DND-41 (cell line): ENCODE results near the gene TIMM8B.
A peak's percentile ranks its signal among the peaks of the same experiment; 100 is the strongest.

Source experiments
- EZH2 ChIP-seq: IDR thresholded peaks from 3 replicates; pipeline ENCODE4 v1.6.1; 2012; ENCODE audit warnings: borderline replicate concordance, low read depth, mild to moderate bottlenecking, moderate library complexity, low read length, inconsistent platforms; ENCODE audit not compliant: severe bottlenecking
- TF ChIP-seq, protein P1 (sequence below): IDR thresholded peaks from 2 replicates; pipeline ENCODE4 v1.5.1; 2012; ENCODE audit warnings: borderline replicate concordance, low read length, moderate library complexity, mild to moderate bottlenecking; ENCODE audit not compliant: poor library complexity, severe bottlenecking; ENCODE audit errors: extremely low read depth

DNA sequence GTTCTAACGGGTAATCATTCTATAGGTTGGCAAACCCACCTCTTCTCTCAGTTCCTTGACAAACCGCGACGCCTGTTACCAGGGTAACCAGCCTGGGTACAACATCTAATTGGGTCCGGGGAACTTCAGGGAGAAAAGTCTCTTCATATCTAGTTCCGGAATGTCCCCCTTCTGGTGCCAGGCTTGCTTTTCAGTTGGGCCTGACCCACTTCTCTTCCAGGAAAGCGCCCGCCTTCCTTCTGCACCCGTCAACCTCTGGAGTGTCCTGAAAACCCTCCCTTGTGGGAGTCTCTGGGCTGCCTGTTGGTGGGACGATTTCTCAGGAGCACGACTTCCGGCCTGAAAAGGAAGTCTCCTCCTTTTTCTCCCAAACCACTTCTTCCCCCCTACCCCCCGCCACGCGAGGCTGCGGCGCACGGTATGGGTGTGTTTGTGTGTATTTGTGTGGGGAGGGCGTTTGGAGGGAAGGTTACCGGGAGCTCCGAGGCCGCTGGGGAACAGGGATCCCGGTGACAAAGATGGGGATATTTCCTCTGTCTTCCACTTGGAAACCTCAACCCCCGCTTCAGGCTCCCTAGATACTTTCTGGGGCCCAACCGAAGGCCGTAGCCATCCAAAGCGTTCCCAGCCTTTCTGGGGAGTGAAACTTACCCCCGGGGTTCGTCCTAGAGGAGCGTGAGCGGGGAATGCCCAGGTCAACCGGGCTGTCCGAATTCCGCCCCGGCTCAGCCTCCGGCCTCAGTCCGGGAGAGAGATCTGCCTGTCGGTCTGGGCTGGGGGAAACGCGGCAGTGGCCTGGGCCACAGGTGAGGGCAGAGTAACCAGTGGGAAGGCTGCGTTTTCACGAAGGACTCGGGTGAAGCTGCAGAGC is 12.4 kb downstream of the TIMM8B start, which contains the start of the genes NKAPD1 and PIH1D2:
- TF ChIP-seq, protein P1, sequence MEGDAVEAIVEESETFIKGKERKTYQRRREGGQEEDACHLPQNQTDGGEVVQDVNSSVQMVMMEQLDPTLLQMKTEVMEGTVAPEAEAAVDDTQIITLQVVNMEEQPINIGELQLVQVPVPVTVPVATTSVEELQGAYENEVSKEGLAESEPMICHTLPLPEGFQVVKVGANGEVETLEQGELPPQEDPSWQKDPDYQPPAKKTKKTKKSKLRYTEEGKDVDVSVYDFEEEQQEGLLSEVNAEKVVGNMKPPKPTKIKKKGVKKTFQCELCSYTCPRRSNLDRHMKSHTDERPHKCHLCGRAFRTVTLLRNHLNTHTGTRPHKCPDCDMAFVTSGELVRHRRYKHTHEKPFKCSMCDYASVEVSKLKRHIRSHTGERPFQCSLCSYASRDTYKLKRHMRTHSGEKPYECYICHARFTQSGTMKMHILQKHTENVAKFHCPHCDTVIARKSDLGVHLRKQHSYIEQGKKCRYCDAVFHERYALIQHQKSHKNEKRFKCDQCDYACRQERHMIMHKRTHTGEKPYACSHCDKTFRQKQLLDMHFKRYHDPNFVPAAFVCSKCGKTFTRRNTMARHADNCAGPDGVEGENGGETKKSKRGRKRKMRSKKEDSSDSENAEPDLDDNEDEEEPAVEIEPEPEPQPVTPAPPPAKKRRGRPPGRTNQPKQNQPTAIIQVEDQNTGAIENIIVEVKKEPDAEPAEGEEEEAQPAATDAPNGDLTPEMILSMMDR: peak; percentile 1
- TF ChIP-seq EZH2: no peak
